Stimulated activated CD8-positive, alpha-beta memory T cell treated with anti-CD3 and anti-CD28 coated beads, Interleukin-4, amount 100 ng/mL, for 48 hours (primary cell): Measurements from ENCODE around the gene KLHL17.

Experiments
- DNase-seq: peaks from one replicate; pipeline ENCODE4 v3.0.0-alpha.2; 2020

Gene KLHL17

GRCh38 chr1:923131-923990 is 37.0 kb upstream of the KLHL17 start, which contains the start of gene SAMD11:
Gene SAMD11, plus strand, starts transcription at chr1:923923. Its CDS starts 509 bp downstream, at chr1:924432.
- peak; percentile 65 for DNase-seq

- no peak for DNase-seq
Measured at GRCh38 chr1:923991-924655, 36.3 kb upstream of the KLHL17 start.

GRCh38 chr1:924656-925560 is 35.5 kb upstream of the KLHL17 start:
- no peak for DNase-seq

GRCh38 chr1:925561-926421 is 34.6 kb upstream of the KLHL17 start:
- DNase-seq = no peak

- DNase-seq = no peak
Measured at GRCh38 chr1:927234-927633, 33.1 kb upstream of the KLHL17 start.

GRCh38 chr1:927748-928147 is 32.6 kb upstream of the KLHL17 start:
- DNase-seq = no peak

GRCh38 chr1:928825-929661 is 31.3 kb upstream of the KLHL17 start:
- no peak for DNase-seq

GRCh38 chr1:929712-930632 is 30.4 kb upstream of the KLHL17 start:
- no peak for DNase-seq

- DNase-seq = no peak
Measured at GRCh38 chr1:930633-931138, 29.7 kb upstream of the KLHL17 start.

- no peak for DNase-seq
Measured at GRCh38 chr1:931380-932172, 28.8 kb upstream of the KLHL17 start.

GRCh38 chr1:932173-932510 is 28.2 kb upstream of the KLHL17 start:
- DNase-seq = no peak

GRCh38 chr1:932776-933602 is 27.4 kb upstream of the KLHL17 start:
- DNase-seq = no peak

GRCh38 chr1:933603-933940 is 26.8 kb upstream of the KLHL17 start:
- DNase-seq = no peak

GRCh38 chr1:934991-935750 is 25.2 kb upstream of the KLHL17 start:
- DNase-seq = no peak

- DNase-seq = no peak
Measured at GRCh38 chr1:935751-936231, 24.6 kb upstream of the KLHL17 start.

GRCh38 chr1:936348-937264 is 23.8 kb upstream of the KLHL17 start:
- DNase-seq = no peak
